T follicular helper cell (primary cell): ENCODE measurements around the gene CNP.
"Not testable (repeated sequence)": the region's sequence is repeated elsewhere in the genome, so short reads cannot be mapped to it uniquely, and the experiment has no call there.

Experiments used
- DNase-seq: peaks from one replicate; pipeline ENCODE4 v3.0.0-alpha.2; 2020; ENCODE audit warnings: low read depth
- total RNA-seq, 2 experiments: gene quantifications; one replicate each; lab custom pipeline; 2026; lab: John Stamatoyannopoulos, UW

The CNP gene
- total RNA-seq, result 54.4 to 60.2 reads per million in 2 experiments

DNA sequence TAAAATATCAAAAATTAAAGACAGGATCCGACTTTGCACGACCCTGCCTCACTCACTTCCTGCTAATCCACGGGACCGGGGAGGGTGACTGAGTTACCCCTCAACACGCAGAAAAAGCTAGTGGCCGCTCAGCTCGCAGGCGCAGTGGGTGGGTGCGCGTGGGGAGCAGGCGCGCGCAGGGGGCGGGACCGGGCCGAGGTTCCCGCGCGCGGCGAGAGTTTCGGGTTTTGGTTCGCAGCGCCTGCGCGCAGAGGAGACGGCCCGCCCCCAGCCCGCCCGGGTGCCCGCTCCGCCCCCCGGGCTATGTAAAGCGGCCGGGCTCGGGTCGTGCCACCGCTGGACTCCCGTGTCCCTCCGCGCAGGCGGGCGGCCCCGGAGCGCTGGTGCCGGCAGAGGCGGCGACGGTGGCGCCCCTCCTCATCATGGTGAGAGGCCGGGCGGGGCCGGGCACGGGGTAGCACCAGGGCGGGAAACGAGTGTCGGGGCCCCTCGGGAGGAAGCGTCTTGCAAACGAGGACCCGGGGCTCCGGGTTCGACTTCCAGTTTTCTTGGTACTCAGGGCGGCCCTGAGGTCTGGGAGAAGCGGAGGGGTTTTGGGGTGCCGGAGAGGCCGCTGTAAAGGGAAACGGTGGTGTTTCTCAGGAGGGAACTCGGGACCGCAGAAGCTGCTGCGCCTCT, at the start of gene CNP:
Gene CNP (plus strand): TSS at position 333 of the 678 bp plus-strand sequence. CDS start 90 bp downstream, at position 423.
- DNase-seq, result peak; percentile 85

- no peak for DNase-seq
Measured at GRCh38 chr17:41917192-41917591, 49.4 kb upstream of the CNP start.

DNA sequence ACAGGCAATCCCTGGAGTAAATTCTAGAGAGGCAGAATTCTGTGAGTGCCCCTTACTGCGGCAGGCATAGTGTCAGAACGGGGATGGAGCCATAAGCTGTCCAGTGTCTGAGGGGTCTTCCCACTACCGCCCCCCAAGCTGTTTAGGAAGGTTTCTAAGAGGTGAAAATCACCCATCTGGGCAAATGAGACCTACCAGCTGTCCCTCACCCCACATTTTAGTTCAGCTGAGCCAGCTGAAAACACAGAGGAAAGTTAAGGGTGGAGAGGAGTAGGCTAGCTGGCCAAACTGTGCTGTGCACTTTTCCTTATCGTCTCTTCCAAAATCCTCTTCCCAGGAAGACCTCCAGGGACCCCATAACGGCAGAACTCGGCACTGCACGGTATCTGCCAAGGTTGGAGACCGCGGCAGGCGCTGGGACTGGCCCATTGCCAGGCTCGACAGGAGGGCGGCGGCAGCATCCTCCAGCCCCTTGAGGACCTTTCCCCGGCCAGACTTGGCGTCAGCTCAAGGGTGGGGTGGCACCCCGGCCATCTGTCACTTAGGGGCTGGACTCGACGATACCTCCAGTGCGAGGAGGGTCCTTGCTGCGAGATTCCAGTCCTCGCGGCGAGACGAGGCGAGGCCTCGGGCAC, 48.8 kb upstream of the CNP start:
- DNase-seq, result peak; percentile 27

DNA sequence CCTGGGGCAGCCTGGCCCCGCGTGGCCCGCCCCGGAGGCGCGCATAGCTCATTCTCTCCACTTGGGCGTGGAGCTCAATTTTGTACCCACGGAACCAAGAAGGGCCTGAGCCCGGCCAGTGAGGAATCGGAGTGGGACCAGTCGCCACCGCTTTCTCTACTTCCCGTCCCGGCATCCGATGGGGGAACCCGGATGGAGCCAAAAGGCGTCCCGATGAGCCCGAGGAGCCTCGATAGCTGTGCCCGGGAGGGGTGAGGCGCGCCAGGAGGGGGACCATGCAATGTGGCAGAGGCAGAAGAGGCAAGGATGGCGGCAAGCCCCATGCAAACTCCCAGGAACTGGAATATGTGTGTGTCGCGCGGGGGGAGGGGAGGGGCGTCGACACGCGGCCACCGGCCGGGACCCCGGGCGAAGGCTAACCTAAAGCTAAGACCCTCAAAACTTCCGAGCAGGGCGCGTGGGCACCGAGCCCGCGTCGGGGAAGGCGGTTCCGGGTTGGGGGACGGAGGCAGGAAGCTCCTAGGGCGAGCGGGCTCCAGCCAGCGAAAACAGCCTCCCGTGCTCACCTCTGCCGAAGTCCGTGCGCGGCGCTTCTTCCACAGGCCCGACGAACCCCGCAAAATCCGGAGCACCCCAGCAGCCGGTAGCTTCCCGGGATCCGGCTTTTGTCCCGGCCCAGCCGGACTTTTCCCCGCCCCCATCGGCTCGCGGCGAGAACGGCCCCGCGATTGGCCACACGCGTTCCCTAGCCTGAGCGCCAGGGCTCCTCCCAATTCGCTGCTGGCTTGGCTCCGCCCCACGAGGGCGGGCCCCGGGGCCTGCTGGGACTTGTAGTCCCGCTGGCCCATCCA, 48.1 kb upstream of the CNP start, which contains the start of gene ACLY:
Gene ACLY (minus strand): TSS at position 638 of the 851 bp plus-strand sequence. CDS start 5,078 bp downstream, outside the sequence.
- DNase-seq, result peak; percentile 90

DNA sequence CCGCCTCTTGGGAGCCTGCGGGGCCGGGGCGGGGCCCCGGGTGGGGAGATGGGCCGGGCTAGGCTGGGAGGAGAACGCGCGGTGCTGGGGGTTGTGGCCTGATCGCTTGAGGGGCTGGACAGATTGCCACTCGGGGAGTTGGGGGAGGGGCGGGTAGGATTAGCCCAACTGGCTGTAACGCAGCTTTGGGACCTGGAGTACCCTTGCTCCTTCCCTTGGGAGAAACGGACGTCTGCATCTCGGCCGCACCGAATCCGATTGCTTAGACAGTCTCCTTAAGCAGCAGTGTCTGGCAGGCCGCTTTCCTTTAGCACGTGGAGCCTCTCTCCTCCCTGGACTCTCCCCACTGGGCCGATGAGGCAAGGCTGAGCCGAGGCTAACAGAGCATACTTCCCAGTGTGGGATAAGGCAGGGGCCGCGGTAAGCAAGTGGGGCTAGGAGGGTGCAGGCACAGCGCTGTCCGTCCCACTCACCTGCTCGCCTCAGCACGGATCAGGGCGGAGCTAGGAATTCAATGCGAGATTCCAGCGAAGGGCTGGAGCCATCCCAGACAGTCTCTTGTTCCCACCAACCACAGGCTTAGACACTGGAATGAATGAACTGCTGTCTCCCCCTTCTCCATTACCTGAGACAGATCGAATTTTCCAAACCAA, 47.3 kb upstream of the CNP start:
- no peak for DNase-seq

DNA sequence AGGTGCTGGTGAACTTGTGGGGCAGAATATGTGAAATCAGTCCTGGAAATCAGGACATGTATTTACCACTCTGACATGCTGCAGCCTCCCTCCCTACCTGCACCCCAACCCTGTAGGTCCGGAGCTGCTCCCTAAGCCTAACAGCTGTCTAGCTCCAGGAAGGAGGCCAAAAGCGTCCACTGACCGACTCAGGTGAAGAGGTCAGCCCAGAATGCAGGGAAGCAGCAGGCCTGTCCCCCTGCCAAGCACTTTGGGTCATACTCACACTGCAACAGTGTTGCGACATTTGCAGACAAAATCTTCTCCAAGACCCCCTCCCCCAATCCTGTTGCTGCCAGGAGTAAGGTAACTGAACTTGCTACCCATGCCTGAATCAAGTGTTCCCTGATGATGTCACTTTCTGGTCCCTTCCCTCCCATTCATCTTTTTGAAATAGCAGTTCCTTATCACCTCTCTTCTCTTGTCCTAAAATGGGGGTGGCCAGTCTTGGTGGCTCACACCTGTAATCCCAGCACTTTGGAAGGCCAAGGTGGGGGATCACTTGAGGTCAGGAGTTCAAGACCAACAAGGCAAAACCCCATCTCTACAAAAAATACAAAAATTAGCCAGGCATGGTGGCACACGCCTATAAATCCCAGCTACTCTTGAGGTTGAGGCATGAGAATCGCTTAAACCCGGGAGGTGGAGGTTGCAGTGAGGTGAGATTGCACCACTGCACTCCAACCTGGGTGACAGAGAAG, 46.6 kb upstream of the CNP start:
- no peak for DNase-seq

DNA sequence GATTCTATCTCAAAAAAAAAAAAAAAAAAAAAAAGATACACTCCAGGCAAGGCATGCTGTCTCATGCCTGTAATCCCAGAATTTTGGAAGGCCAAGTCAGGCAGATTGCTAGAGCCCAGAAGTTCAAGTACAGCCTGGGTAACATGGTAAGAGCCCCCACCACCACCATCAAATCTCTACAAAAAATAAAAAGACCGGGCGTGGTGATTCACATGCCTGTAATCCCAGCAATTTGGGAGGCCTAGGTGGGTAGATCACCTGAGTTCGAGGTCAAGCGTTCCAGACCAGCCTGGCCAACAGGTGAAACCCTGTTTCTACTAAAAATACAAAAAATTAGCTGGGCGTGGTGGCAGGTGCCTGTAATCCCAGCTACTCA, 46.0 kb upstream of the CNP start:
- DNase-seq, result no peak

- no peak for DNase-seq
Measured at GRCh38 chr17:41925991-41926590, 40.5 kb upstream of the CNP start.

DNA sequence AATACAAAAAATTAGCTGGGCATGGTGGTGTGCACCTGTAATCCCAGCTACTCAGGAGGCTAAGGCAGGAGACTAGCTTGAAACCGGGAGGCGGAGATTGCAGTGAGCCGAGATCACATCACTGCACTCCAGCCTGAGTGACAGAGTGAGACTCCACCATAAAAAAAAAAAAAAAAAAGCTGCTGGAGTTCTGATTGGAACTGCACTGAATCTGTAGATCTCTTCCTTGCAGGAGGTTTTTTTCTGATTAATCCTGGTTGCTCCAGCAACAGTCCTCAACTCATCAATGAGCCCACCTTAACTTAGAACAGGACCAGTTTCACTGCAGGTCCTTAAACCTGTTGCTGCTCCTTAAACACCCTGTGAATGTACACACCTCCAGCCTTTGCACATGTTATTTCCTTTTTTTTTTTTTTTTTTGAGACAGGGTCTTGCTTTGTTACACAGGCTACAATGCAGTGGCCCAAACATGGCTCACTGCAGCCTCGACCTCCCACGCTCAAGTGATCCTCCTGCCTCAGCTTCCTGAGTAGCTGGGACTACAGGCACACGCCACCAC, 37.8 kb upstream of the CNP start:
- no peak for DNase-seq

- peak; percentile 96 for DNase-seq
Measured at GRCh38 chr17:41930009-41930832, 36.4 kb upstream of the CNP start, which contains the start of gene ODAD4. ODAD4 (plus strand) TSS chr17:41930617; CDS start chr17:41930724, 107 bp downstream.

DNA sequence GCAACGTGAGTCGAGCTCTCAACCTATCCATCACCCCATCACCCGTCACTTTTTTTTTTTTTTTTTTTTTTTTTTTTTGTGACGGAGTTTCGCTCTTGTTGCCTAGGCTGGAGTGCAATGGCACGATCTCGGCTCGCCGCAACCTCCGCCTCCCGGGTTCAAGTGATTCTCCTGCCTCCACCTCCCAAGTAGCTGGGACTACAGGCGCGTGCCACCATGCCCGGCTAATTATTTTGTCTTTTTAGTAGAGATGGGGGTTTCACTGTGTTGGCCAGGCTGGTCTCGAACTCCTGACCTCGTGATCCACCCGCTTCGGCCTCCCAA, 35.8 kb upstream of the CNP start:
- DNase-seq, result not testable (repeated sequence)

- not testable (repeated sequence) for DNase-seq
Measured at GRCh38 chr17:41931715-41932114, 34.9 kb upstream of the CNP start.

DNA sequence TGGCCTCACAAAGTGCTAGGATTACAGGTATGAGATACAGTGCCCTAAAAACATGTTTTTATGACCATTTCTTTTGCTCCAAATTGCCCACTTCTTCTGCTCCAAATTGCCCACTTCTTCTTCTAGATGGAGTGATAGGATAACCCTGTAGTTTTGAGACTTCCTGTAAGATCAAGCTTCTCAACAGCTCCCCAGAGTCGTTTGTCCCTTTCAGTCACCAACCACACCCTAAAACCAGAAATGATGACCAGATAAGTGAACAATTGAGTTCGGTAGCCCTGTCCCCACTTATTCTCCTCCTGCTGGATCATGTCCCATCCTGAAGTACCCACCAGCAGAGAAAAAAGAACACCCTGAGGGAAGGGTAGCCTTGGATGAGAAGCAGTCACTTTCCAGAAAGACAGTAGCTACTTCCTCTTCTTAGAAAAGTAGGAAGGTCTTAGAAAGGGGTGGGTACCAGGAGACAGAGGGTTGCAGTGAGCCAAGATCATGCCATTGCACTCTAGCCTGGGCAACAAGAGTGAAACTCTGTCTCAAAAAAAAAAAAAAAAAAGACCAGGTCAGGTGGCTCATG, 33.7 kb upstream of the CNP start:
- no peak for DNase-seq

- DNase-seq, result no peak
Measured at GRCh38 chr17:41935641-41936040, 31.0 kb upstream of the CNP start.

DNA sequence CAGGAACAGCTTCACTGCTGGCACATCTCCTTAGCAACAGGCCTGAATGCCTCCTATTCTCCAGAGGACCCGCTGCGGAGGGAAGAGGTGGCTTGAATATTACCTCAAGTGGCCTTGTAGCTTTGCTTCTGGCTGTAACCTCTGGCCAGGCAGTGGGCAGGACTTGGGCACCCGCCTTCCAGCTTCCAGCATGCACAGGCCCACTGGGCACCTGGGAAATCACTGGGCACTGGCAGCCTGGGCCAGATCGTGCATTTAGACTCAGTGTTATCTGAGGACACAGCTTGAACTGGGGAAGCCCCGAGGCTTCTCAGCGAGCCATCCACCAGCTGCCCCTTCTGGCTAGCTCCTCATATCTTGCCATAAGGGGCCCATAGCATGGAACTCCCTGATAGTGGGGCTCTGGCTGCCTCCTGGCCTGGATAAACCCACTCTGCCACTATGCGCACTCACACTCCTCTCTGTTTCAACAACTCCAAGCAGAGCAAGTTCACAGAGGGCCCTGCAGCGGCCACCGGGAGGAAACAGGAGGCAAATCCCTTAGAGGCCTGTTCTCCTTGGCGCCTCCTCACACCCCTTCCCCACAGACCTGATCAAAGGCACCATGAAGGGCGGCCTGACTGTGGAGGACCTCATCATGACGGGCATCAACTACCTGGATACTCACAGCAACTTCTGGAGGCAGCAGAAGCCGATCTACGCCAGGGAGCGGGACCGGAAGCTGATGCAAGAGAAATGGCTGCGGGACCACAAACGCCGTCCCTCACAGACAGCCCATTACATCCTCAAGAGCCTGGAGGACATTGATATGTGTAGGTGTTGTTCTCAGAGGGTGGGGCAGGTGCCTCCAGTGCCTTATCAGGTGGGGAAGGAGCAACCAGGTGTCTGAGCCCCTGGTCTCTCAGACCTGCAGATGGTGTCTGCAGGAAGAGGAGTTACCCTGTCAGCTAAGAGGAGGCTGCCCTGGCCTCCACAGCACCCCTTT, 28.3 kb upstream of the CNP start:
- no peak for DNase-seq

GRCh38 chr17:41939044-41939692, 27.4 kb upstream of the CNP start:
- no peak for DNase-seq

- no peak for DNase-seq
Measured at GRCh38 chr17:41939693-41940090, 26.9 kb upstream of the CNP start.

DNA sequence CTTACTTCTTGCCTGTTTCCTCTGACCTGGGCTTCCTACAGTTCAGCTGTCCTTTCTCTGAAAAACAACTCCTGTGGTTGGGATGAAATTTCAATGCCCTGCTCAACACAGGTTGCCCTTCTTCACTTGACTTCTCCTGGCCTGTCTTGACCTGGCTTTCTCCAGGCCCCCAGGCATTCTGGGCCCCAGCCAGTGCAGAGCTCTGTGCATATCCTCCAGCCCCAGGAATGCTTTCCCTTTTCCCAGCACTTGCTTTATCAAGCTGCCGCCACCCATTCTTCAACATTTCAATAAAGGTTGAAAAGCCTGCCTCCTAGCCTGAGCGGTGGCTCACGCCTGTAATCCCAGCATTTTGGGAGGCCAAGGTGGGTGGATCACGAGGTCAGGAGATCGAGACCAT, 25.4 kb upstream of the CNP start:
- no peak for DNase-seq
